ENCODE results near the gene SYNE3.

The SYNE3 gene

GRCh38 chr14:95487669-95488084 lies 28.8 kb downstream of the SYNE3 start:
- DNase-seq: no peak

- peak; percentile 30 for DNase-seq
These were observed 29.4 kb downstream of the SYNE3 start for GRCh38 chr14:95486875-95487668.

DNA sequence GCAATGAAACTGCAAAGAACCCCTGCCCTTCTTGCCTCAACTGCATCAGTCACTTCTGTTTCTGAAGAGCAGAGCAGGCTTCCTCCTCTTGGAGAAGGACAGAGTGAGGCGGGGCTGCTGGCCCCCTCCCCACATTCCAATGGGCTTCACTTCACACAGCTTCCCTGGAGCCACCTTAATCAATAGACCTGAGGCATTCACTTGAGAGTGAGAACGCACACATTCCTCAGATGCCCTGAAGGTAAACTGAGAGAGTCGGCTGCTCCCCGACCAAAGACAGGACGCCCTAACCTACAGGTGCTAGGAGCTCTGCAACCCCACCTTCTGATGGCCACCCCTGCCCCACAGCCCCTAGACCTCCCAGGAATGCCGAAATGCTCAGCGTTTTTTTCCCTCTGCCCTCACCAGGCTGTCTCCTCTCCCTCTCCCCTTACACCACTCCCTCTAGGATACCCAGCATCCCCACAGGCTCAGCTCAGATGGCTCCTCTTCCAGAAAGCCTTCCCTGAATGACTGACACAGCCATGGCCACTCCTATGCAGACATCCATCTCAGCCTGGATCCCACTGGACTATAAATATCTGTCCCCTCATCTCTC lies 31.1 kb downstream of the SYNE3 start:
- no peak for DNase-seq

DNA sequence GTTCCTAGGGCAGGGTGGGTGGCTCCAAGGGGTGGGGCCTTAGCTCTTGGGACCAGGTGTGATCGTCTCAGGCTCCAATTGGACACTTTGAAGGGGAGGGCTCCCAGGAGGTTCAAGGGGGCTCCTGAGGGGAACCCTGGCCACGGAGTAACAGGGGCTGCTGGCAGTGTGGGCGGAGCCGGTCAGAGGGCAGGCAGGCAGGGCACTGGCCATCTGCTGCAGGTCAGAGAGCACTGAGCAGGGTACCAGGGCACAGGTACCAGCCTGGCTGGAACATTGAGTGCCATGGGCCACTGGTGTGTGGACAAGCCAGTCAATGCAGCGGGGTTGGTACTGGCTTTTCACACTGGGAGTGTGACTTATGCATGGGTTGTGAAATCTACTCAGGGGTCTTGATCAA lies 32.2 kb downstream of the SYNE3 start:
- DNase-seq: no peak

GRCh38 chr14:95483309-95484165 lies 32.9 kb downstream of the SYNE3 start:
- no peak for DNase-seq

DNA sequence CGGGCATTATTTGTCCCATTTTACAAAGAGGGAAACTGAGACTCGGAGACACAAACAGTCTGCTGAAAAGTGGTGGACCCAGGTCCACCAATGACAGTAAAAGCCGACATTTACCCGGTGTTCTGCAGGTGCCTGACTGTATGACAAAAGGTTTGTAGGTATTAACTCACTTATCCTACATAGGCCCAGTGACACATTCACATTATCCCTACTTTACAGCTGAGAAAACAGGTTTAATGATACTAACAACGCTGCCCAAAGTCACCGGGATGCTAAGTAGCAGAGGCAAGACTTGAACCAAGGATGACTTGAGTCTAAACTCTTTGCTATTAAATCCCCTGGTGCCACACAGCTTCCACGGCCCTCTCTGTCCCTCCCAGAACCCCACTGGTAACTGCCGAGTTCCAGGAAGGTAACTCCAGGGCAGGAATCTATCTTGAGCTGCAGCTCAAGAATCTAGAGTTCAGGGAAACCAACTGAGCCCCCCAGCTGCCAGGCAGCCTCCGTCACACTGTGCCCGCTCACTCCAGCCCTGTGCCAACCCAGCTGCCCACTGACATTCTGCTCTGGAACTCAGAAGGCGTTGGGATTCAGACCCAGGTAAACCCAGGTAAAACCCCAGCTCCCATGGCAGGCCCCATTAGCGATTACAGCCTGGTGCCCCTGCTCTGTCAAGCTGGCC lies 33.7 kb downstream of the SYNE3 start:
- DNase-seq: no peak

- no peak for DNase-seq
These were observed 34.9 kb downstream of the SYNE3 start for GRCh38 chr14:95481391-95482022.

DNA sequence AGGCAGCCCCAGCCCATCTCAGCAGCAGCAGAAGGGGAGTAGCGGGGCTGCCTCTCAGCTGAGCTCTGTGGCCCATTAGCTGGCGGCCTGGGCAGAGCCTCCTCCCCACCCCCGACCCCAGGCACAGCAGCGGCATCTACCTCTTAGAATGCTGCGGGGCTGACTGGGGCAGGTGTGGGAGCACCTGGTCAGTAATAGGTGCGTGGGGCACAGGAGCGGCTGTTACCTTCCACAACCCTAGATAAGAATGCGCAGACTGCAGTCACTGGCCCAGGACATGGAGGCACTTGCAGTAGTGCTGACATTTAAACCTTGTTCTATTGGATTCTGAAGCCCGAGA lies 35.6 kb downstream of the SYNE3 start:
- DNase-seq: no peak

- DNase-seq: no peak
These were observed 36.2 kb downstream of the SYNE3 start for GRCh38 chr14:95480109-95480886.

DNA sequence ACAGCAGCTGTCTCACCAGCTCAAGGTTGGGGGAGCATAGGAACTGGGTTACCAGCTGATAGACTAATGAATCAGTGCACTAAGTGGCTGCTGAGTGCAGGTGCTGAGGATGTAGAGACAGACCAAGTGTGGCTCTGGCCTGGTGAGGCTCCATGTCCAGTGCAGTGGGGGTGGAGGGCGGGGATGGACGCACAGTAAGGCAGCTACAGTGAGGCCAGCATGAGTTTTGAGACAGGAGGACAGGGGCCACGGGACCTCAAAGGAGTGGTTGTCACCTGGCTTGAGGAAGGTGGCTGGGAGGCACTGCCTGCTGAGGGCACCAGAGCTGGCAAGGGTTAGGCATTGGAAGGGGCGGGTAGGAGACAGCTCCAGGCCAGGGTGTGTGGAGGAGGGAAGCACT lies 37.0 kb downstream of the SYNE3 start:
- DNase-seq: no peak

DNA sequence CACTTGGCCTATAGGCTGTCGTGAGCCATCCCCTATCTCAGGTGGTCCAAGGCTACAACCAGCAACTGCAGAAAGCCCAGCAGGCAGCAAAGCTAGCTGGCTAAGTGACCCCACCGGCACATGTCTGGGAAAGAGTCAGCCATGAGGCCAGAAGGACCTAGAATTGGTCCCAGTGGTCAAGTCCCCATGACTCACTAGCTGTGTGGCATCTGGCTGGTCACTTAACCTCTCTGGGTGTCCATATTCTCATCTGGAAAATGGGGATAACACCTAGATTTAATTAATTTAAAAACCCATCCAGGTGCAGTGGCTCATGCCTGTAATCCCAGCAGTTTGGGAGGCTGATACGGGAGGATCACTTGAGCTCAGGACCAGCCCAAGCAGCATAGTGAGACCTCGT lies 37.6 kb downstream of the SYNE3 start:
- no peak for DNase-seq

- no peak for DNase-seq
These were observed 38.1 kb downstream of the SYNE3 start for GRCh38 chr14:95478309-95478708.

DNA sequence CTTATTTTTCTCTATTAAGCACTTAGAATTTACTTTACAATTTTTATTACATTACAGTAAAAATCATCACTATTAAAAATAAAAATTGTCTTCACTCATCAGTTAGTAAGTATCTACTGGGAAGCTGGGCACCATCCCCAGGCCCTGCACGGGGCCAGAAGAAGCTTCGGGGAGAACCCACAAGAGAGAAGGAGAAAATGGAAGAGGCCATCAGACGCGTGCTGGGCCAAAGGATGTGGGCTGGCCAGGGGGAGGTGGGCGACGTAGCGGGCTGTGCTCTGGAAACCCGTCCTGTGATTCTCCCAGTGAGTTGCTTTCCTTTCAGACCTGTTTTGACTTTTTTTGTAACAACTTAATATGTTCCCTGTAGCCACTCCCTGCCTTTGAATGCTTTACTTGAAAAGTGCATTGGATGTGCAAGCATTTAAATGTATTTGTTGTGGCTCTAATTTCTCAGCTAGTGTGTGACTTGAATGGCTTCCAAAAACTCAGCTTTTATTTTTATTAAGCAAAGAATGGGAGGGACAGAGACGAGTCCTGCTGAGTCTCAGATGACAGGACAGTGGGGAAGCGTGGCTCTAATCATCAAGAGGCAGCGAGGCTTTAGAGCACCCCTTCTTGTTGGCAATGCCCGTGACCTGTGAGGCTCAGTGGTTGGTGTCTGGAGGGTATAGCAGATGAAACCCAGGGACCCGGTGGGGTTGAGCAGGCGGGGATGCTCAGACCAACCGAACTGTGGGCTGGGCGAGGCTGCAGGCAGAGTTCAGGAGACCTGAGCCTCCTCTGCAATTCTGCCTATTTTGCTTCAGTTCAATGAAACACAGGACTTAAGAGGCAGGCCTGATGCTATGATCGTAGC lies 38.8 kb downstream of the SYNE3 start:
- DNase-seq: no peak

DNA sequence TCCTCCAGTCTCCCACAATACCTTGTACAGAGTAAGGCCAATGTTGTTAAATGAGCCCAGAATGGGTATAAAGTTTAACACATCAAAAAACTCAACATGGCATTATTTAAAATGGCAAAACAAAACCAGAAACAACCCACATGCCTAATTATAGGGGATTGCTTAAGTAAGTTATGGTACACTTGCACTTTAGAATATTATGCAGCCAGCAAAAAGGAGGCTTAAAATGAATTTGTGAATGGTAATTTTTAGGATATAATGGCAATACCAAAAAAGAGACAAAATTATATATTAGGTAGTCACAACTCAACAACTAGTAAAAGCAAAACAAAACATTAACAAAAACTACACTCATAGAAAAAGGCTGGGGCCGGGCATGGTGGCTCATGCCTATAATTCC lies 39.7 kb downstream of the SYNE3 start:
- DNase-seq: no peak

GRCh38 chr14:95475540-95476240 lies 40.8 kb downstream of the SYNE3 start:
- no peak for DNase-seq

DNA sequence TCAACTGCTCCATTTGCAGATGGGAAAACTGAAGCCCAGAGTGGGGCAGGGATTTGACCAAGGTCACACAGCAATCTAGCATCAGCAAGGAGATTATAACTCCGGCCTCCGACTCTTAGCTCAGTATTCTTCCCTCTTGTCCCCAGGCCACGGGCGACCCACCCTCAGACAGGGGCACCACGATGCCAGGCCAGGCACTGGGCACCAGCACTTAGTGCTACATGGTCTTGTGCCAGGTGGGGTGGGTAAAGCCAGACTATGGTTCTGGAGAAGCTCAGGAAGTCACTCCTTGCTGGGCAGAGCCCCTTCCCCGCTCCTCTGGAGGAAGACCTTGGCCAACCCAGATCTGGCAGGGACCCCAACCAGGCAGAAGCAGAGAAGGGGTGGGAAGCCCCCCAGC lies 41.5 kb downstream of the SYNE3 start:
- DNase-seq: no peak

- DNase-seq: no peak
These were observed 42.0 kb downstream of the SYNE3 start for GRCh38 chr14:95474486-95474885.

DNA sequence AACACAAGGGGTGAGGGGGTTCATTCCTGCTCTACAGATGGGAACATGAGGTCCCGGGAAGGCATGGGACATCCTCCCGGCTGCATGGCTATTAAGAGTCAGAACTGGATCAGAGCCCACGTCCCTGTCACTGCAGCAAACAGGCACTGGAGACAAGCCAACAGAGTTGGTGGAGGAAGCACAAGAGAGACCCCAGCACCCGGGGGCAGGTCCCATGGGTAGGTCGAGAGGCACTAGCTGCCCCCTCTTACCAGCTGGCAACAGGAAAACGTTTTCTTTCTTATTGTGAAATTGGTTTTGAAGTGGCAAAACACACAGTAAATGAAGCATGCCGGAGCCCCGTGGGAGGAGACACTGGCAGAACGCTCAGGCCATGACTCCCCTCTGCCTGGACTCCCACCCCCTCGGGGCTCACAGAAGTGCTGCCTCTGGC lies 43.6 kb downstream of the SYNE3 start:
- no peak for DNase-seq

- no peak for DNase-seq
These were observed 45.0 kb downstream of the SYNE3 start for GRCh38 chr14:95471476-95471875.

- no peak for DNase-seq
These were observed 45.4 kb downstream of the SYNE3 start for GRCh38 chr14:95471016-95471415.
